A673 (cell line): Measurements from ENCODE around the gene APBB2. TPM values are rescaled to one million over a fixed set of nuclear protein-coding genes. Genes with fewer than 3 reads are reported as not detected.

Experiments
- BruUV-seq: library from RNA; stranded (reverse); fragments of 400-500 nt; replicated peaks from 2 replicates; lab custom pipeline; 2021; lab: Mats Ljungman, UMichigan
- CTCF ChIA-PET: fragments of 300-600 bp; sonication (Branson Sonifier 250); formaldehyde crosslinking; loops from one replicate; lab custom pipeline; 2022; ENCODE audit warnings: antibody characterized with exemption; lab: Charles Lee
- POLR2A ChIA-PET: fragments of 300-600 bp; sonication (Branson Sonifier 250); formaldehyde crosslinking; loops from one replicate; lab custom pipeline; 2022; ENCODE audit warnings: antibody characterized with exemption; ENCODE audit not compliant: low non-redundant PET; lab: Charles Lee
- DNase-seq: peaks from one replicate; pipeline ENCODE4 v3.0.0-alpha.2; 2015; ENCODE audit warnings: low spot score
- H3K27ac ChIP-seq: fragments of 200-600 bp; sonication (generic); 2 replicates; pipeline ENCODE4 v1.5.1; 2016; ENCODE audit warnings: mixed run types, low read depth, mild to moderate bottlenecking, mixed read lengths, antibody characterized with exemption, low read length; ENCODE audit not compliant: poor library complexity, severe bottlenecking
- H3K27me3 ChIP-seq: fragments of 200-600 bp; sonication (generic); replicated peaks from 2 replicates; pipeline ENCODE4 v1.6.1; 2017; ENCODE audit warnings: mixed run types, low read depth, mild to moderate bottlenecking, mixed read lengths, antibody characterized with exemption, low read length; ENCODE audit not compliant: insufficient read depth, poor library complexity
- H3K36me3 ChIP-seq: fragments of 200-600 bp; sonication (generic); 2 replicates; pipeline ENCODE4 v1.6.1; 2016; ENCODE audit warnings: mixed run types, mild to moderate bottlenecking, mixed read lengths, antibody characterized with exemption, low read length; ENCODE audit not compliant: insufficient read depth, poor library complexity, severe bottlenecking
- H3K4me1 ChIP-seq: fragments of 200-600 bp; sonication (generic); 2 replicates; pipeline ENCODE4 v1.6.1; 2017; ENCODE audit warnings: mixed run types, mild to moderate bottlenecking, mixed read lengths, antibody characterized with exemption, low read length; ENCODE audit not compliant: insufficient read depth, poor library complexity, severe bottlenecking
- H3K4me3 ChIP-seq: fragments of 200-600 bp; sonication (generic); 2 replicates; pipeline ENCODE4 v1.5.1; 2016; ENCODE audit warnings: low read depth, mixed run types, mild to moderate bottlenecking, mixed read lengths, low read length; ENCODE audit not compliant: poor library complexity, severe bottlenecking
- H3K9me3 ChIP-seq: fragments of 200-600 bp; sonication (generic); 2 replicates; pipeline ENCODE4 v1.6.1; 2016; ENCODE audit warnings: mixed run types, low read depth, mild to moderate bottlenecking, mixed read lengths, antibody characterized with exemption, low read length; ENCODE audit not compliant: poor library complexity, severe bottlenecking
- EZH2 ChIP-seq: fragments of 200-600 bp; sonication (generic); IDR thresholded peaks from 2 replicates; pipeline ENCODE4 v1.6.1; 2017; ENCODE audit warnings: borderline replicate concordance, low read depth, mild to moderate bottlenecking, mixed read lengths, antibody characterized with exemption, low read length; ENCODE audit not compliant: poor library complexity, severe bottlenecking
- intact Hi-C: fragments of 100-400 bp; cut with micrococcal nuclease; formaldehyde crosslinking; loops from one replicate; pipeline ENCODE4 v1.10.0; 2022; ENCODE audit not compliant: unreplicated experiment
- total RNA-seq: library from RNA; stranded (reverse); gene quantifications from 2 replicates; pipeline ENCODE4 v1.2.3, GENCODE V29; 2021
- TF ChIP-seq, protein P1 (sequence below): fragments of 300-800, 200-600 bp; sonication (generic); conservative IDR thresholded peaks from 2 replicates; pipeline ENCODE4 v1.5.1; 2017; ENCODE audit warnings: low read depth, mild to moderate bottlenecking, antibody characterized with exemption, low read length, moderate library complexity, mixed read lengths

Gene APBB2
- total RNA-seq, 1 experiment from 2014 or later: 10.3 TPM

DNA sequence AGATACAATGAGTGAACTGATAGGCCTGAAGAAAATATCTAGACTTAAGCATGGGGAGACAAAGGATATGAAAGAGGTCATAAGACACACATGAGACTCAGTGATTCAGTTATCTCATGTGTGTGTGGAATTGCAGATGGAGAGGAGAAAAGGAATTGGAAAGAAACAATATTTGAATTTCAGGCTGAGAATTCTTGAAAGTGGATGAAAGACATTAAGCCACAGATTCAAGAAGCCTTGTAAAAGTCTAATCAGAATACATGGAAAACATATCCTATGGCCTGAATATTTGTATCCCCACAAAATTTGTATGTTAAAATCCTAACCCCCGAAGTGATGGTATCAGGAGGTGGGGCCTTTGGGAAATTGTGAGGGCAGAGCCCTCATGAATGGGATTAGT is 436.3 kb downstream of the APBB2 start:
- Histone ChIP-seq H3K27ac (no peak overlapping the region), H3K4me3 (no peak overlapping the region), H3K27me3 (no peaks in the 10 kb centered on the region), H3K36me3 (no peaks in the 10 kb centered on the region), H3K4me1 (no peaks in the 10 kb centered on the region), H3K9me3 (peaks cover 5% of the 10 kb centered on the region)
- ChIA-PET POLR2A (no interaction called here), CTCF (no interaction called here)
- no TSS peak for BruUV-seq
- intact Hi-C loops: no loop called here
- no peak for DNase-seq
- TF ChIP-seq, protein P1, sequence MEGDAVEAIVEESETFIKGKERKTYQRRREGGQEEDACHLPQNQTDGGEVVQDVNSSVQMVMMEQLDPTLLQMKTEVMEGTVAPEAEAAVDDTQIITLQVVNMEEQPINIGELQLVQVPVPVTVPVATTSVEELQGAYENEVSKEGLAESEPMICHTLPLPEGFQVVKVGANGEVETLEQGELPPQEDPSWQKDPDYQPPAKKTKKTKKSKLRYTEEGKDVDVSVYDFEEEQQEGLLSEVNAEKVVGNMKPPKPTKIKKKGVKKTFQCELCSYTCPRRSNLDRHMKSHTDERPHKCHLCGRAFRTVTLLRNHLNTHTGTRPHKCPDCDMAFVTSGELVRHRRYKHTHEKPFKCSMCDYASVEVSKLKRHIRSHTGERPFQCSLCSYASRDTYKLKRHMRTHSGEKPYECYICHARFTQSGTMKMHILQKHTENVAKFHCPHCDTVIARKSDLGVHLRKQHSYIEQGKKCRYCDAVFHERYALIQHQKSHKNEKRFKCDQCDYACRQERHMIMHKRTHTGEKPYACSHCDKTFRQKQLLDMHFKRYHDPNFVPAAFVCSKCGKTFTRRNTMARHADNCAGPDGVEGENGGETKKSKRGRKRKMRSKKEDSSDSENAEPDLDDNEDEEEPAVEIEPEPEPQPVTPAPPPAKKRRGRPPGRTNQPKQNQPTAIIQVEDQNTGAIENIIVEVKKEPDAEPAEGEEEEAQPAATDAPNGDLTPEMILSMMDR: no peak
- TF ChIP-seq EZH2: no peak

DNA sequence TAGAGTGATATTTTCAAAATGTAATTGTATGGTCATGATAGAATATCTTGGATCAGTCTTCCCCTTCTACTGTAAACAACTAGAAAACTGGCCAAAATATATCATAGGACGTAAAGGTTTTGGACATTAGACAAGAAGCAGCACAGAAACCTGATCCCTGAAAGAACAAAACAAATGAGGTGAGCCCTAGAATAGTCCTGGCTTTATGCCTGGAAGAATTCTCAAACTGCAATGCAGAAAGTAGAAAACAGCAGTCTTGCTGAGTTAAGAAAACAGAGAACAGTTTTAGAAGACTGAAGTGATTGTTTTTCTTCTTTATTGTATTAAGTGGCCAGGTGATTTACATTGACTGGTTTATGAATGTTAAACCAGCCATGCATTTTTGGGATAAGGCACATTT is 445.1 kb downstream of the APBB2 start:
- intact Hi-C loops: no loop called here
- H3K9me3 ChIP-seq: no peaks in the 10 kb centered on the region
- H3K4me1 ChIP-seq: no peaks in the 10 kb centered on the region
- DNase-seq: no peak
- POLR2A ChIA-PET: no interaction called here
- H3K36me3 ChIP-seq: no peaks in the 10 kb centered on the region
- CTCF ChIA-PET: no interaction called here
- no peaks in the 10 kb centered on the region for H3K27me3 ChIP-seq
- BruUV-seq: no TSS peak
- no peak overlapping the region for H3K27ac ChIP-seq
- no peak overlapping the region for H3K4me3 ChIP-seq
- TF ChIP-seq EZH2: no peak

DNA sequence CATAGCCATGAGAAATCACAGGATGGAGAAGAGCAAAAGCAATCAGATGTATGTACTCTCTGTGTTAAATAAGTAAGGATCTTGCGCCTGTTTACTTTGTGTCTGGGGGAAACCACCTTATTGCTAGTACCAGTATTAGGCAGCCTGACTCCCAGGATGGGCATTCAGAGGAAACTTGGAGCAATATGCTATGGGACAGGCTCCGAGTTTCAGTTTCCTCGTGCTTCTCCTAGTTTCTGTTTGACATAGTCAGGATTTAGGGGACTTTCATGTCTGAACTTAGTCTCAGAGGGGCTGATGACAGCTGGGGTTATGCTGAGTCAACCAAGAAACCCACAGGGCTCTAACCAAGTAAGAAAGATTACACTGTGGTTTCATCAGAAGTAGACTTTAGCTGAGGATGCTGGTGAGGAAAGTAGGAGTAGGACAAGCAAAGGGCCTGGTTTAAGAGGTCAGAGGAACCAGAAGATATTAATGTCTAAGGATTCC is 451.1 kb downstream of the APBB2 start:
- intact Hi-C loops: no loop called here
- H3K36me3 ChIP-seq: no peaks in the 10 kb centered on the region
- H3K4me1 ChIP-seq: no peaks in the 10 kb centered on the region
- ChIA-PET CTCF (no interaction called here), POLR2A (no interaction called here)
- H3K27me3 ChIP-seq: no peaks in the 10 kb centered on the region
- BruUV-seq: no TSS peak
- TF ChIP-seq, protein P1: no peak
- TF ChIP-seq EZH2: no peak
- no peaks in the 10 kb centered on the region for H3K9me3 ChIP-seq
- DNase-seq: no peak
- H3K4me3 ChIP-seq: no peak overlapping the region
- H3K27ac ChIP-seq: no peak overlapping the region

Other genes with a start within 250 kb of the APBB2 start
- 908 and 959 TPM in 2 replicates for gene UCHL1, start 42.4 kb upstream of the APBB2 start, total RNA-seq